NCI-H146 treated with DMSO at 0.1 percent for 48 hours (cell line): ENCODE results near the gene MAP9.
"Not testable (repeated sequence)": the region's sequence is repeated elsewhere in the genome, so short reads cannot be mapped to it uniquely, and the experiment has no call there.

Source experiments
- DNase-seq: peaks from one replicate; lab custom pipeline; 2025; ENCODE audit not compliant: unreplicated experiment; lab: John Stamatoyannopoulos, UW

The MAP9 gene

DNA sequence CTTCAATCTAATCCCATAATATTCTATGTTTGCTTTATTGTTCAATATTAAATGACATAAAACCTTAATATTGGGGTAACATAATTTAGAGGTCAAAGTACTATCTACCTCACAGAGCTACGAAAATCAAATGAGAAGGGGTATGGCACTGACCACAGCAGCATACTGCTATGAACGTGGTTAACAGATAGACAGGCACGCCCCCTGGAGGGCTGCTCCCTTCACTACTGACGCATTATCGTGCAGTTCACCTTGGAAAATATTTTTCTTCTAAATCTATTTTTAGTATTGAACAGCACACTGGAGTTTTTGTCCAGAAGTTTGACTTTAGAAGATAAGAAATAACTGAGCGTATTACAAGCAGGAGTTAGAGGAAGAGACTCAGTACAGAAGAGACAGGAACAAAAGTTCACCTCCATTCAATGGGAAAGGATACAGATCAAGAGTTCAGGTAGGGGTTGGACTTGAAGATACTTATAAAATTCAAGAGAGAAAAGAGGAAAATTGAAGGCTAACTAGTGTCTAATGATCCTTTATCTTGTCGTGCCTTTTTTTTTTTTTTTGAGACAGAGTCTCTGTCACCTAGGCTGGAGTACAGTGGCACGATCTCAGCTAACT is 22.7 kb downstream of the MAP9 start:
- DNase-seq = no peak

- no peak for DNase-seq
These were observed 34.6 kb downstream of the MAP9 start for GRCh38 chr4:155342142-155342541.

GRCh38 chr4:155339999-155340398 is 36.8 kb downstream of the MAP9 start:
- DNase-seq = no peak

DNA sequence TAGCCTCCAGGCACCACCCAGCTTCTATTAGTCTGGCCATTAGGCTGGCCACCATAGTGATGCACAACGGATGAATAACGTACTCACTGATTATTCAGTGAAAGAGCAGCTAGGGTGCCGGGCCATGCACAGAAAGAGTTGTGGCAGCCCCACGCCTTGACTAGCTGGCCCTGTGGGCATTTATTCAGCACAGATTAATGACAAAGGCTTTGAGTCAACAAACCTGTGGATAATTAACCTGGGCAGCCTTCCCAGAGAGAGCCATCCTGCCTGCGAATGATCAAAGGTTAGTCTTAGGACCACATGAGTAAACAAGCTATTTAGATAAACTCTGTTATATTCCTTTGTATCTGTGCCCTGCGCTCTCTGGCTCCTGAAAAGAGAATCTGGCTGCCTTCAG is 37.2 kb downstream of the MAP9 start:
- no peak for DNase-seq

- no peak for DNase-seq
These were observed 38.6 kb downstream of the MAP9 start for GRCh38 chr4:155338196-155338595.

- DNase-seq = no peak
These were observed 40.5 kb downstream of the MAP9 start for GRCh38 chr4:155336242-155336641.

GRCh38 chr4:155331478-155331877 is 45.3 kb downstream of the MAP9 start:
- DNase-seq = no peak

DNA sequence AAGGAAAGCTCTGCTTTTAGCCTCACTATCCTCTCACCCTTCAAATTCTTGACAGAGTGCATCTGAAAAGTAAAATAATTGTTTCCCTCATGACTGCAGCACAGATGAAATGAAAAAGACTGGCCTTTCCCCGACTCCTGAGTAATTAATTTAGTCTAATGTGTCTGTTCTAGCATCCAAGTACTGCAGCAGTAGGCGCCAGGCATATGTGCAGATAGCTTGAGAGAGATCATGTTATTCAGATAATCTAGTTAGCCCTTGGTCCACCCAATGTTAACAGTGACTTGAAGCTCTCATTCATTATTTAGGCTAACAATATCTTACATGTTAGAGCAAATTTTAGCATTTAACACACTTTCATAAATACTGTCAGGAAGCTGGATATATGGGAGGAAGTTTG is 54.0 kb downstream of the MAP9 start:
- DNase-seq = no peak

GRCh38 chr4:155321006-155321405 is 55.8 kb downstream of the MAP9 start:
- DNase-seq = no peak

- no peak for DNase-seq
These were observed 57.2 kb downstream of the MAP9 start for GRCh38 chr4:155319516-155319915.

- not testable (repeated sequence) for DNase-seq
These were observed 64.7 kb downstream of the MAP9 start for GRCh38 chr4:155312027-155312426.

DNA sequence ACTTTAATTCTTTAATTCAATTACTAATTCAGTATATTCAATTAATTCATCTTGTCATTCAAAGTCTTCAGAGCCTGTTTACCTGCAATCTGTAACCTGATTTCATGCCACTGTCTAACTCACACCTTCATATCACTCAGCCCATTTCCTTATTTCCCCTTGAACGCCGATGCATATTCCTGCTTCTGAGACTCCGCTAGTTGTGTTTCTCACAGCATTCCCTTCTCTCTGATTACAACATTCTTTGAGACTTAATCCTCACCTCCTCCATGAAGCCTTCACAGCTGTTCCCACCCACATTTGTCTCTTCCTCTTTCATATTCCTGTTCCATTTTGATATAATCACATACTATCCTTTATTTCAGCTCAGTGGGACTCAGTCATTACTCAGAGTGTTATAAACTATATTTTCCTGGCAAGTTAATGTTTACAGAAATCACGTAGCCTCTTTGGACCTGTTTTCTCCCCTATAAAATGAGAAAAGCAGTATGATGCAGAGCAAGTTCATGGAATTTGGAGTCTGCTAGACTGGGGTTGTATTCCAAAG is 69.0 kb downstream of the MAP9 start:
- no peak for DNase-seq

DNA sequence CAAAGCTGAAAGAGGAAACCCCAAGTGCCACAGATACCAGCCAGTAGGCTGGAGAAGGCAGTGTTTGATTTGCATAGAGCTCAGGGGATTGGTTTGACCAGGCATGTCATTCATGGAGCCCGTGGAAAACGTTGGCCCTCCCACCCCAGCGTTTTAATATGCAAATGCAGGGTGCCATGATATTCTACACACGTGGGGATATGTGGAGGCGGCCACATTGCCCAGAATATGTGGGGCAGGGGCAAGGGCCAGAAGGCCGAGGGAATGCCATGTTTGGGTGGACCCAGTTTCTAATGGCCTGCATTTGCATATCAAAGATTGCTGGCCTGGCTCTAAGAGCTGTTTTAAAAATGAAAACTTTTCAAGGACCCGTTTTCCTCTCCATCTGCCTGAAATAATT is 71.1 kb downstream of the MAP9 start:
- no peak for DNase-seq

- no peak for DNase-seq
These were observed 72.4 kb downstream of the MAP9 start for GRCh38 chr4:155304375-155304774.

- no peak for DNase-seq
These were observed 77.7 kb downstream of the MAP9 start for GRCh38 chr4:155299103-155299502.
